Choroid plexus epithelial cell (primary cell): ENCODE results near the gene COL18A1.

Experiments used
- DNase-seq: peaks from one replicate; pipeline ENCODE4 v3.0.0-alpha.2; 2010; ENCODE audit warnings: low read depth
- H3K4me3 ChIP-seq: 2 replicates; pipeline ENCODE4 v1.5.1; 2011; ENCODE audit warnings: low read depth, mild to moderate bottlenecking, control low read depth, low read length, moderate library complexity
- TF ChIP-seq, protein P1 (sequence below): conservative IDR thresholded peaks from 2 replicates; pipeline ENCODE4 v1.5.1; 2011; ENCODE audit warnings: low read depth, mild to moderate bottlenecking, control low read depth, inconsistent platforms, low read length, moderate library complexity

COL18A1 gene

DNA sequence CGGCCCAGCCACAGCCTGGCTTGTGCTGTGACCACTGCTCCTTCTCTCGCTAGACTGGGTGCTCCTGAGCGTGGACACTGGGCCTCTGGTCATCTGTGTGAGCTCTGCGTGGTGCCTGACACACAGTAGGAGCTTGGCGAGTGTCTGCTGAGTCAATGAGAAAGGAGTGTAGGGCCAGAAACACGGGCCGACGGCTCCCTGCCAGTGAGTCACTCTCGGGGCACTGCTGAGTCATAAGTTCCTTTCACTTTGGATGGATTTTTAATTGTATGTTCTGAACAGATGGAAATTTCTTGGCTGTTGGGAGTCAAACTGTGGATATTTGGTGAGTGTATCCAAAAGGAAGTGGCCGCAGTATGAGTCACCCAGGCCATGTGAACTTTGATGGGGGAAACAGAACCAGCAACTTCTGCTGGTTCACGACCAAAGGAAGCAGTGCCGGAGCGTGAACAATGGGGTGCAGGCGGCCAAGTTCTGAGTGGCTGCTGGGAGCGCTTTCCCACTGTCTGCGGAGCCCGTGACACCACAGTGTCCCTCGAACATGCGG lies 41.0 kb upstream of the COL18A1 start:
- TF ChIP-seq, protein P1, sequence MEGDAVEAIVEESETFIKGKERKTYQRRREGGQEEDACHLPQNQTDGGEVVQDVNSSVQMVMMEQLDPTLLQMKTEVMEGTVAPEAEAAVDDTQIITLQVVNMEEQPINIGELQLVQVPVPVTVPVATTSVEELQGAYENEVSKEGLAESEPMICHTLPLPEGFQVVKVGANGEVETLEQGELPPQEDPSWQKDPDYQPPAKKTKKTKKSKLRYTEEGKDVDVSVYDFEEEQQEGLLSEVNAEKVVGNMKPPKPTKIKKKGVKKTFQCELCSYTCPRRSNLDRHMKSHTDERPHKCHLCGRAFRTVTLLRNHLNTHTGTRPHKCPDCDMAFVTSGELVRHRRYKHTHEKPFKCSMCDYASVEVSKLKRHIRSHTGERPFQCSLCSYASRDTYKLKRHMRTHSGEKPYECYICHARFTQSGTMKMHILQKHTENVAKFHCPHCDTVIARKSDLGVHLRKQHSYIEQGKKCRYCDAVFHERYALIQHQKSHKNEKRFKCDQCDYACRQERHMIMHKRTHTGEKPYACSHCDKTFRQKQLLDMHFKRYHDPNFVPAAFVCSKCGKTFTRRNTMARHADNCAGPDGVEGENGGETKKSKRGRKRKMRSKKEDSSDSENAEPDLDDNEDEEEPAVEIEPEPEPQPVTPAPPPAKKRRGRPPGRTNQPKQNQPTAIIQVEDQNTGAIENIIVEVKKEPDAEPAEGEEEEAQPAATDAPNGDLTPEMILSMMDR: no peak
- DNase-seq: peak; percentile 97
- no peak overlapping the region for H3K4me3 ChIP-seq

DNA sequence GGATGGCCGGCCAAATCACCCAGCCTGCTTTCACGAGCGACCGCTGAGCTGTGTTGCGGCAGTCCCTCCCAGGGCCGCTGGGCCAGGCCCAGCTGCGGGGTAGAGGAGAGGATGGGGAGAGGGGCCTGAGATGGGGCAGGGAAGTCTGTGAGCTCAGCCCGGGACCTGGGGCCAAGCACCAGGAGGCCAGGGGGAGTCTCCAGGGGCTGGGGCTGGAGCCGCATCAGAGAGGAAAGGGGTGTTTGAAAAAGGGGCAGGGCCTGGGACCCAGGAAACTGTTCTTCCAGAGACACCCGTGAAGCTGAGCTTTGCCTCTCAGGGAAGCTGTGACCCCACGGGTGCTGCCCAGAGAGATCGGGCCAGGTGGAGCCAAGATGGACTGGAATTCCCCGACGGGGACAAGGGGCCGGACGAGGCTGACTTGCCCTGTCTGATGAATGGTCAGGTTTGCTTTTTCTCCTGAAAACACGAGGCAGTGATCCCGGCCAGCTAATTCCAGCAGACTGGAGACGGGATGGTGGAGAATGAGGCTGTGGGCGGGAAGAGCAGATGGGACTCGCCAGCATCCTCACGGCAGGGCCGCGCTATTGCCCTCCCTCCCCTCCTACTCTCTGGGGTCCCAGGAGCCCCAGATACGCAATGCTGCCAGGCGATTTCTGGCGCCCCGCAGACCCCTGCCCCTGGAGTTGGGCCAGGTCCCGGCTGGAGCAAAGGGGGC lies 40.3 kb upstream of the COL18A1 start:
- TF ChIP-seq, protein P1: no peak
- no peak overlapping the region for H3K4me3 ChIP-seq
- DNase-seq: peak; percentile 61

DNA sequence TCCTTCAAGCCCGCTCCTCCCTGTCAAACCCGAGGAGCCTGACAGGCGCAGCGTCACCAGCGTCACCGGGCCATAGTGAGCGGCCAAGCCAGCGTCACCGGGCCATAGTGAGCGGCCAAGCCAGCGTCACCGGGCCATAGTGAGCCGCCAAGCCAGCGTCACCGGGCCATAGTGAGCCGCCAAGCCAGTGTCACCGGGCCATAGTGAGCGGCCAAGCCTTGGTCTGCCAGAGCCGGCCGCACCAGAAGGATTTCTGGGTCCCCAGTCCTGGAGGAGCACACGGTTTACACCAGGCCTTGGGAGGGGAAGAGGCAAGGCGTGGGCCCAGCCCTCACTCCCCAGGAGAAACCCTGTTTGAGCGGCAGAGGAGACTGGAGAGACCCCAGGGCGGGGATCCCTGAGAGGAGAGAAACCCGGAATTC lies 39.8 kb upstream of the COL18A1 start:
- DNase-seq: no peak
- TF ChIP-seq, protein P1: no peak
- no peak overlapping the region for H3K4me3 ChIP-seq

DNA sequence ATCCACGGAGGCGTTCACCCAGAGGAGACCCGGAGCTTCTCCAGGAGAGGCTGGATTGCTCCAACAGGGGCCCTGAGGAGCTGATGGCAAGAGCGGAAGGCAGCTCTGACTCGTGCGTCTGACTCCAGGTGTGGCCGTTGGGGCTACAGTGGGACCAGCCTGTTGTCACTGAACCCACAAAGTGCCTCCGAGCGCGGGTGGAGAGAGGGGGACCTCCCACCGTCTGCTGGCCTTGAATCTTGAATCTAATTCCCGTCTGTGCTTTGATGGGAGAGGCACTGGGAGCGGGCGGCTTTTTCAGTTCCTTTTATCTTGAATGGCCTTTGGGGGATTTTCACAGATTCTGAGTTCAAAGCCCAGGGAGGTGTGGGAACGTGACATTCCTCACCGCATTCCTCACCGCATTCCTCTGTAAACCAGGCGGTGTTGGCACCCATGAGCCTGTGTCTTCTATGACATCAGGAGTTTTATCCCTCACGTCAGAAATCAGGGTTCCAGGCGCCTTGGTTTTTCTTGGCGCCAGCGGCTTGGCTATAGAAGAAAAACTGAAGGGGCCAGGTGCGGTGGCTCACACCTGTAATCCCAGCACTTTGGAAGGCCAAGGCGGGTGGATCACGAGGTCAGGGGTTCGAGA lies 39.2 kb upstream of the COL18A1 start:
- TF ChIP-seq, protein P1: no peak
- no peak overlapping the region for H3K4me3 ChIP-seq
- DNase-seq: peak; percentile 75

DNA sequence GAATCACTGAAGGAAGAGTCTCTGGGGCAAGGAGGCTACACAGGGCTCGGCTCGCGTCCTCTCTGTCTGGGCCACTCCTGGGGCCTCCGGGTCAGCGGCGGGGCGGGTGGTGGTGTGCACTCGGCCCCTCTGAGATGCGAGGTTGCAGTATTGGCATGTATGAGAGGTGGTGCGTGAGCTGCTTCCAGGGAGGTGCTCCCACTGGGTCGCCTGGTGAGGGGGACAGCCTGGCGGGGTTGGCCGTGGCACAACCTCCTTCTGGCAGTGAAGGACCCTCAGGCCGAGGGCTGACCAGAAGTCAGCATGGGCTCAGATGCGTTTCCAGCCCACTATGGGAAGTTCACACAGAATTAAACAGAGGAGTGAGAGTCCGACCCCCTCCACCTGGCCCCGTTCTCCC lies 38.5 kb upstream of the COL18A1 start:
- DNase-seq: no peak
- TF ChIP-seq, protein P1: no peak
- H3K4me3 ChIP-seq: no peak overlapping the region

DNA sequence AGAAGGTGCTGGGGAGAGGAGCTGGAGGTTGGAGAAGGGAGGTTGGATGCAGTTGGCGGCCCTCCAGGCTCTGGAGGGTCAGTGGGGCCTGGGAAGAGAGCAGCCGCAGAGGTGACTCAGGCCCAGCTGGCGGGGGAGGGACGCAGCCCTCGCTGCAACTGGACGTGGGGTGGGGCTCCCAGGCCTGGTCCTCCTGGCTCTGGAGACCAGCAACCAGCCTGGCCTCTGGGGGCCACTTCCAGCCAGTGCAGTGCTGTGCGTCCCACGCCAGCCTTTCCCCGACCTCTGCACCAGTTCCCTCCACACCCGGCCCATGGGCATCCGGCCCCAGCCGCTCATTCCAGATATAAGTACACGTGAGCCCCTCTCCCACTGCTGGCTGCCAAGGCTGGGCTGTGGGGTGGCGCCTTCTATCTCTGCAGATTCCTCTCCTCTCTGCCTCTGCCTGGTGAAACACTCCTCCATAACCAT lies 38.0 kb upstream of the COL18A1 start:
- TF ChIP-seq, protein P1: peak; percentile 19
- DNase-seq: peak; percentile 93
- no peak overlapping the region for H3K4me3 ChIP-seq
